Skin of body (tissue), 2 donors: ENCODE data around the gene SLC2A4RG. TPM values are rescaled to one million over a fixed set of nuclear protein-coding genes. Genes with fewer than 3 reads are reported as not detected.

Source experiments
- DNase-seq: peaks from one replicate; lab custom pipeline; 2025; lab: John Stamatoyannopoulos, UW
- total RNA-seq: library from RNA; depleted of rRNA; stranded (reverse); fragments of >200 nt; gene quantifications from one replicate; pipeline ENCODE4 v1.2.3, GENCODE V29; 2014

The SLC2A4RG gene
- total RNA-seq, 1 donor from 2014 or later = 21.5 TPM

- no peak for DNase-seq
Measured at GRCh38 chr20:63740070-63740626, 572 bp downstream of the SLC2A4RG start.

- DNase-seq = peak; percentile 88
Measured at GRCh38 chr20:63740627-63741353, 1.2 kb downstream of the SLC2A4RG start.

- no peak for DNase-seq
Measured at GRCh38 chr20:63741354-63741675, 1.7 kb downstream of the SLC2A4RG start.

- DNase-seq = no peak
Measured at GRCh38 chr20:63741676-63742380, 2.3 kb downstream of the SLC2A4RG start.

GRCh38 chr20:63742381-63743024, 2.9 kb downstream of the SLC2A4RG start:
- no peak for DNase-seq

- DNase-seq = no peak
Measured at GRCh38 chr20:63743210-63743970, 3.8 kb downstream of the SLC2A4RG start.

- DNase-seq = no peak
Measured at GRCh38 chr20:63744158-63744557, 4.6 kb downstream of the SLC2A4RG start.

GRCh38 chr20:63744574-63745423, 5.2 kb downstream of the SLC2A4RG start:
- DNase-seq = no peak

GRCh38 chr20:63745424-63745805, 5.8 kb downstream of the SLC2A4RG start:
- DNase-seq = no peak

GRCh38 chr20:63745961-63746731, 6.6 kb downstream of the SLC2A4RG start:
- DNase-seq = no peak

- no peak for DNase-seq
Measured at GRCh38 chr20:63746751-63747315, 7.3 kb downstream of the SLC2A4RG start.

- no peak for DNase-seq
Measured at GRCh38 chr20:63747622-63748069, 8.1 kb downstream of the SLC2A4RG start.

- DNase-seq = no peak
Measured at GRCh38 chr20:63748070-63748933, 8.7 kb downstream of the SLC2A4RG start.

- no peak for DNase-seq
Measured at GRCh38 chr20:63748934-63749270, 9.3 kb downstream of the SLC2A4RG start.

GRCh38 chr20:63749597-63750508, 10.3 kb downstream of the SLC2A4RG start:
- DNase-seq = no peak

- DNase-seq = no peak
Measured at GRCh38 chr20:63750807-63751470, 11.4 kb downstream of the SLC2A4RG start.
